ENCODE results near the gene LRCOL1. TPM values are rescaled to one million over a fixed set of nuclear protein-coding genes. Genes with fewer than 3 reads are reported as not detected.

Gene LRCOL1
- total and polyA plus RNA-seq, 12 donors = 0.17 to 0.28 TPM; not detected in 10

DNA sequence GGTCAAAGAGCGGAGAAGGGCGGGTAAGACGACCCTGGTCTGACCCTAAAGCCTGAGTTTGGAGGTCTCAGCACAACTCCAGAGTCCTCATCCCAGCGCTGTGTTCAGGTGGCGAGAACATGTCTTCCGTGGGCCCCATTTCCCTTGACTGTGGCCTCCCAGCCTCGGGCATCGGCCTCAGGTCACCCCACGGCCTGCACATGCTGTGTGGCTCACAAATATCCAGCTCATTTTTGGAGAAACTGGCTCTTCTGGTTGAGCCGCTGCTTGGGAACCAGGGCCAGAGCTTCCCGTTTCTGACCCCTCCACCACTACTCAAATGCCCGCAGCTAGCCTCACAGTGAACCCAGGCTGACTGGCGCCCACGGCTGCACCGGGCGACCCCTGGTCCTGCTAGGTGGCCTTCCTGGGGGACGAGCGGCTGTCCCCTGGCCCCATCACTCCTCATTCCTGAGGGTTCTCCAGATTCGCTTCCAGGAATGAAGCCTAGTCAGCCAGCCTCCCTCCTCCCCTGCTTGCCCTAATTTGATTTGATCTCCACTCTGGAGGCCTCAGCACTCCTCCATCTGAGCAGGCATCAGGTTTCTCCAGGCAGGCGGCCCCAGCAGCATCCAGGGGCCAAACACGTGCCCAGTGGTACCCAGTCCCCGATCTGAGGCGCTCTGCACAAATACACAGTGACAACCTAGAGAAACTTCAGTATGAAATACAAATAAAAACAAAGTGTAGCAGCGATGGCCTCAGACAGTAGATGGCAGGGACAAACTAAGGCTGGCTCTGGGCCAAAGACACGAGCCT lies 12.9 kb upstream of the LRCOL1 start:
- Histone ChIP-seq H3K4me3 (peak overlapping the region in 1 of 10 donors; percentile 11), H3K9me3 (no peaks in the 10 kb centered on the region), H3K36me3 (peaks cover 0 to 29% (median 0%) of the 10 kb centered on the region in 9 donors), H3K4me1 (peaks cover 0 to 14% (median 11%) of the 10 kb centered on the region in 9 donors), H3K27me3 (peaks cover 15 to 24% (median 18%) of the 10 kb centered on the region in 7 donors), H3K27ac (peak overlapping the region in 4 of 10 donors; percentile 9 to 29 (median 12))
- intact Hi-C loops (cut with DNase I) = no loop called here
- TF ChIP-seq, protein P1, sequence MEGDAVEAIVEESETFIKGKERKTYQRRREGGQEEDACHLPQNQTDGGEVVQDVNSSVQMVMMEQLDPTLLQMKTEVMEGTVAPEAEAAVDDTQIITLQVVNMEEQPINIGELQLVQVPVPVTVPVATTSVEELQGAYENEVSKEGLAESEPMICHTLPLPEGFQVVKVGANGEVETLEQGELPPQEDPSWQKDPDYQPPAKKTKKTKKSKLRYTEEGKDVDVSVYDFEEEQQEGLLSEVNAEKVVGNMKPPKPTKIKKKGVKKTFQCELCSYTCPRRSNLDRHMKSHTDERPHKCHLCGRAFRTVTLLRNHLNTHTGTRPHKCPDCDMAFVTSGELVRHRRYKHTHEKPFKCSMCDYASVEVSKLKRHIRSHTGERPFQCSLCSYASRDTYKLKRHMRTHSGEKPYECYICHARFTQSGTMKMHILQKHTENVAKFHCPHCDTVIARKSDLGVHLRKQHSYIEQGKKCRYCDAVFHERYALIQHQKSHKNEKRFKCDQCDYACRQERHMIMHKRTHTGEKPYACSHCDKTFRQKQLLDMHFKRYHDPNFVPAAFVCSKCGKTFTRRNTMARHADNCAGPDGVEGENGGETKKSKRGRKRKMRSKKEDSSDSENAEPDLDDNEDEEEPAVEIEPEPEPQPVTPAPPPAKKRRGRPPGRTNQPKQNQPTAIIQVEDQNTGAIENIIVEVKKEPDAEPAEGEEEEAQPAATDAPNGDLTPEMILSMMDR (IDR thresholded peaks at IDR 0.05) = no peak
- ATAC-seq = peak in 3 of 8 donors; percentile 5 to 9 (median 8)
- WGBS, 2 donors = 80 to 82% methylated on average over 25 of the region's 25 CpGs
- DNase-seq = no peak

DNA sequence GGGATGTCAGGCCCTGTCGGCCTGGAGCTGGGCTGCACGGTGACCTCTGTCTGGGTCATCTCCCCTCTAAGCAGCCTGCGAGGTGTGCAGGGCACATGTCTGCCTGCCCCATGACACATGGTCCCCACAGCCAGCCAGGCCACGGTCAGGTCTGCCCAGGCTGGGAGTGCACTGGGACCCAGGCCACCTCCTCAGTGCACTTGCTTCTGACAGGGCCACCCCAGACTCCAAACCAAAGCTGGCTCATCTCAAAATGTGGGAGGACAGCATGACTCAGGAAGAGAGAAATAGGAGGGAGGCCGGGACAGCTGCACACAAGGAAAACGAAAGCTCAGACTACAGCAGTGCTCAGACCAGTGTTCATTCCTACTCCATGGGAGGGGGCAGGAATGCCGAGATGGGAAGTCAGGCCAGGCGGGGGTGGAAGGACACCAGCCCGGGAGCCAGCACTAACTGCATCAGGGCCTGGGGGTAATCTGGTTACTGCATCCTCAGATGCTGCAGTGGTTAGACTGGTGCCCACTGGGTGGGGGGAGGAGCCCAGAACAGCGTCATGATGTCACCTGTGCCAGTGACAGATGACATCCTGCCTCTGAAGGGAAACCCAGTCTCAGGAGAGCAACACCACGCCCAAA lies 12.2 kb upstream of the LRCOL1 start:
- peak overlapping the region in 2 of 10 donors; percentile 8 to 11 for H3K4me3 ChIP-seq
- peak overlapping the region in 4 of 10 donors; percentile 9 to 29 (median 12) for H3K27ac ChIP-seq
- TF ChIP-seq, protein P1 (IDR thresholded peaks at IDR 0.05) = no peak
- peaks cover 0 to 3% (median 0%) of the 10 kb centered on the region in 11 donors for H3K9me3 ChIP-seq
- peaks cover 22 to 32% (median 25%) of the 10 kb centered on the region in 7 donors for H3K27me3 ChIP-seq
- intact Hi-C loops (cut with DNase I) = no loop called here
- peaks cover 0 to 18% (median 12%) of the 10 kb centered on the region in 9 donors for H3K4me1 ChIP-seq
- DNase-seq (peak in 1 of 2 donors; percentile 53), ATAC-seq (peak; percentile 47 to 89 (median 82))
- H3K36me3 ChIP-seq = peaks cover 0 to 29% (median 0%) of the 10 kb centered on the region in 9 donors
- WGBS, 2 donors = 37 to 51% methylated on average over 11 of the region's 11 CpGs

DNA sequence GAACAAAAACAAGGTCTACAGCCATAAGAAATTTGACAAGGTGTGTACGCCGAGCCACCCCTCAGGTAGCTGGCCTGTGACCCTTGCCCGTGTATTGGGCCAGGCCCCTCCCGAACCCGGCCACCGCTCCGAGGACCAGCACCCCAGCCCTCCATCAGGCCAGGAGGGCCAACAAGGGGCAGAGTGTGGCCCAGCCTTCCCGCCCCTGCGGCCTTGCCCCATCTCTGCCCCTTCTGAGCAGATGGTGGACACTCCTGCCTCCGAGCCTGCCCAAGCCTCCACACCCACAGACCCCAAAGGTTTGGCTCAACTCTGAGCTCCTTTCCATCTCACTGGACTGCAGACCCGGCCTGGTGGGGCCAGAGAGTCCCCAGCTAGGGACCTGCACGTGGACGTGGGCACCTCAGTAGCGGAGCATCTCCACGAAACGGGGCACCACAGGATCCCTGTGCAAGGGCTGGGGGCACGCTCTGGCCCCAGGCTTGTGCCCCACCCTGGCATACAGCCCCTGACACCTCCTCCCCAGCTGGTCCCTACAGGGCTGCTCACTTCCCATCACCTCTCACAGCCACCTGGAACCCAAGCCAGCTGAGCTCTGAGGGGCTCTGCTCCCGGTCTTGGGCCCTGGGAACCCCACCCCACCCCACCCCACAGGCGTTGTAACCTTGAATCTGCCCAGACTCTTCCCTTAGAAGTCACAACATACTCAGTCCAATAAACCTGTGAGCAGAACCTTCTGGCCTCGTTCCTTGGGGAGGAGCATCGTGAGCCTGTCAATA lies 11.5 kb upstream of the LRCOL1 start:
- Histone ChIP-seq H3K4me3 (no peak overlapping the region), H3K36me3 (peaks cover 0 to 29% (median 0%) of the 10 kb centered on the region in 9 donors), H3K27ac (peak overlapping the region in 1 of 10 donors; percentile 17), H3K9me3 (peaks cover 0 to 10% (median 0%) of the 10 kb centered on the region in 11 donors), H3K4me1 (peaks cover 0 to 18% (median 12%) of the 10 kb centered on the region in 9 donors), H3K27me3 (peaks cover 22 to 39% (median 32%) of the 10 kb centered on the region in 7 donors)
- TF ChIP-seq, protein P1 (IDR thresholded peaks at IDR 0.05) = no peak
- intact Hi-C loops (cut with DNase I) = no loop called here
- DNase-seq = no peak
- peak in 2 of 8 donors; percentile 8 to 18 for ATAC-seq
- 83 to 89% methylated on average over 21 of the region's 21 CpGs for WGBS, 2 donors

All from heart right ventricle (tissue), 16 donors.